ENCODE data around the gene RAD51B.

The RAD51B gene

GRCh38 chr14:67835596-67835995 lies 16.0 kb downstream of the RAD51B start:
- DNase-seq (ENCODE audit: low read depth), result no peak

- DNase-seq (ENCODE audit: low read depth), result peak; percentile 66
These were observed 17.5 kb downstream of the RAD51B start for GRCh38 chr14:67837011-67837624.

GRCh38 chr14:67846029-67846610 lies 26.5 kb downstream of the RAD51B start:
- no peak for DNase-seq (ENCODE audit: low read depth)

- DNase-seq (ENCODE audit: low read depth), result no peak
These were observed 30.7 kb downstream of the RAD51B start for GRCh38 chr14:67850066-67850830.

- no peak for DNase-seq (ENCODE audit: low read depth)
These were observed 32.3 kb downstream of the RAD51B start for GRCh38 chr14:67851785-67852410.

GRCh38 chr14:67852926-67853604 lies 33.5 kb downstream of the RAD51B start:
- DNase-seq (ENCODE audit: low read depth), result no peak

- no peak for DNase-seq (ENCODE audit: low read depth)
These were observed 34.1 kb downstream of the RAD51B start for GRCh38 chr14:67853715-67854114.

- DNase-seq (ENCODE audit: low read depth), result no peak
These were observed 37.2 kb downstream of the RAD51B start for GRCh38 chr14:67856827-67857226.

- no peak for DNase-seq (ENCODE audit: low read depth)
These were observed 38.3 kb downstream of the RAD51B start for GRCh38 chr14:67857778-67858350.

GRCh38 chr14:67859169-67859749 lies 39.7 kb downstream of the RAD51B start:
- no peak for DNase-seq (ENCODE audit: low read depth)

- no peak for DNase-seq (ENCODE audit: low read depth)
These were observed 43.6 kb downstream of the RAD51B start for GRCh38 chr14:67863223-67863622.

- DNase-seq (ENCODE audit: low read depth), result no peak
These were observed 55.8 kb downstream of the RAD51B start for GRCh38 chr14:67875175-67876006.

GRCh38 chr14:67879026-67879425 lies 59.4 kb downstream of the RAD51B start:
- no peak for DNase-seq (ENCODE audit: low read depth)

- DNase-seq (ENCODE audit: low read depth), result no peak
These were observed 61.6 kb downstream of the RAD51B start for GRCh38 chr14:67881225-67881624.

- no peak for DNase-seq (ENCODE audit: low read depth)
These were observed 63.5 kb downstream of the RAD51B start for GRCh38 chr14:67882986-67883555.

GRCh38 chr14:67883717-67884116 lies 64.1 kb downstream of the RAD51B start:
- no peak for DNase-seq (ENCODE audit: low read depth)

GRCh38 chr14:67886191-67886590 lies 66.6 kb downstream of the RAD51B start:
- no peak for DNase-seq (ENCODE audit: low read depth)

GRCh38 chr14:67887478-67887877 lies 67.9 kb downstream of the RAD51B start:
- no peak for DNase-seq (ENCODE audit: low read depth)

- no peak for DNase-seq (ENCODE audit: low read depth)
These were observed 69.9 kb downstream of the RAD51B start for GRCh38 chr14:67889455-67889854.

- DNase-seq (ENCODE audit: low read depth), result no peak
These were observed 73.0 kb downstream of the RAD51B start for GRCh38 chr14:67892466-67893100.
